ENCODE data around the gene FBXO30.

FBXO30 gene

DNA sequence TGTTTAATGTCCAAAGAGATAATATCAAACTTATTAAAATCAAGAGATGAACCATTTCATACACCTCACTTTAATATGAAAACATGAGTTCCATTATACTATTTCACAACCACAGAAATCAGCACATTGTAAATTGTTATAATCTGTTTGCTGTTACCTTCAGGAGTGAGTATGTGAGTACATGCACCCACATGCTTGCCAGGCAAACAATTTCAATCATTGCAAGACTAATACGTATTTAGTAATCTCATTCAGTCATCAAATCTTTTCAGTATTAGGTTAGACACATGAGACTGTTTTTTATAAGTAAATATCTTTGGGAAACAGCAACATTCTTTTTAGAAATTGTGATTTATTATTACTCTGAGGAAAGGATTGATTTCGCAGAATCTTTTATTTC is 70.0 kb downstream of the FBXO30 start:
- no peak for DNase-seq
